ENCODE results near the gene FBXW5.

DNA sequence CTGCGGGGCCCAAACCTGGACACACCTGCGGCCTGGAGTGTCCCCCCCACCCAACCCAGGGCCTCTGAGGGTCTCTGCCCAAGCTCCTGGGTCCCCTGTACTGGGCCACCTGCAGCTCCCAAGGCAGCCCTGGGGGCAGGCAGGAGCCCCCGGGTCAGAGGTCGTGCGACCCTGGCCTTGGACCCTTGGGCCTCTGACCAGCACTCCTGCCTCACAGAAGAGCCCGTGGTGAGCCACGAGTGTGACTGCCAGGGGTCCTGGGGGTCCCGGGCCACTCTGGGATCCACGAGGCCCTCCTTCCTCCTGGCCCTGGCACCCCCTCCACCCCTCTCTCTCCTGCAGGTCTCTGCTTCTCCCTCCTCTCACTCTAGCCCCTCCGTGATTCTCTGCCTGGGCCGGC lies 27.8 kb upstream of the FBXW5 start:
- TF ChIP-seq SP1 (CRISPR knock-in tag; conservative IDR thresholded peaks at IDR 0.05), result no peak
- TF ChIP-seq CBFB (CRISPR knock-in tag; IDR thresholded peaks at IDR 0.05; ENCODE audit: low read depth), result no peak
- TF ChIP-seq, protein P1, sequence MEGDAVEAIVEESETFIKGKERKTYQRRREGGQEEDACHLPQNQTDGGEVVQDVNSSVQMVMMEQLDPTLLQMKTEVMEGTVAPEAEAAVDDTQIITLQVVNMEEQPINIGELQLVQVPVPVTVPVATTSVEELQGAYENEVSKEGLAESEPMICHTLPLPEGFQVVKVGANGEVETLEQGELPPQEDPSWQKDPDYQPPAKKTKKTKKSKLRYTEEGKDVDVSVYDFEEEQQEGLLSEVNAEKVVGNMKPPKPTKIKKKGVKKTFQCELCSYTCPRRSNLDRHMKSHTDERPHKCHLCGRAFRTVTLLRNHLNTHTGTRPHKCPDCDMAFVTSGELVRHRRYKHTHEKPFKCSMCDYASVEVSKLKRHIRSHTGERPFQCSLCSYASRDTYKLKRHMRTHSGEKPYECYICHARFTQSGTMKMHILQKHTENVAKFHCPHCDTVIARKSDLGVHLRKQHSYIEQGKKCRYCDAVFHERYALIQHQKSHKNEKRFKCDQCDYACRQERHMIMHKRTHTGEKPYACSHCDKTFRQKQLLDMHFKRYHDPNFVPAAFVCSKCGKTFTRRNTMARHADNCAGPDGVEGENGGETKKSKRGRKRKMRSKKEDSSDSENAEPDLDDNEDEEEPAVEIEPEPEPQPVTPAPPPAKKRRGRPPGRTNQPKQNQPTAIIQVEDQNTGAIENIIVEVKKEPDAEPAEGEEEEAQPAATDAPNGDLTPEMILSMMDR (IDR thresholded peaks at IDR 0.05), result no peak

Data from WTC11 (cell line).